ENCODE measurements around the gene SLAMF9. TPM values are rescaled to one million over a fixed set of nuclear protein-coding genes. Genes with fewer than 3 reads are reported as not detected.

The SLAMF9 gene
- total RNA-seq, 1 experiment from 2014 or later, result 0.36 TPM

- intact Hi-C loops (cut with micrococcal nuclease; ENCODE audit: unreplicated experiment), result no loop called here
Observed at GRCh38 chr1:159983681-159984080, 29.6 kb upstream of the SLAMF9 start.

GRCh38 chr1:159982280-159982679, 28.2 kb upstream of the SLAMF9 start:
- Mint-ChIP-seq H3K9me3 (ENCODE audit: unreplicated experiment) (no peaks in the 10 kb centered on the region), H3K36me3 (ENCODE audit: insufficient read depth, unreplicated experiment) (no peaks in the 10 kb centered on the region), H3K4me3 (ENCODE audit: unreplicated experiment) (no peak overlapping the region), H3K27me3 (ENCODE audit: insufficient read depth, unreplicated experiment) (no peaks in the 10 kb centered on the region), H3K4me1 (ENCODE audit: low read depth, unreplicated experiment) (peaks cover 10% of the 10 kb centered on the region), H3K27ac (ENCODE audit: unreplicated experiment) (no peak overlapping the region)
- Histone ChIP-seq H3K9me3 (no peaks in the 10 kb centered on the region), H3K27me3 (replicated peaks; ENCODE audit: control insufficient read depth, insufficient read depth, low read length) (no peaks in the 10 kb centered on the region), H3K4me1 (no peaks in the 10 kb centered on the region), H3K4me3 (ENCODE audit: low read depth, low read length) (no peak overlapping the region), H3K36me3 (ENCODE audit: control insufficient read depth, insufficient read depth, low read length) (no peaks in the 10 kb centered on the region)
- BruUV-seq (replicated peaks), result no TSS peak
- CTCF ChIA-PET, result no interaction called here
- TF ChIP-seq CTCF (IDR thresholded peaks at IDR 0.05; ENCODE audit: insufficient read depth in 1 of 2, low read depth in 1 of 2, low read length in 1 of 2, severe bottlenecking in 1 of 2, unreplicated experiment in 1 of 2), result no peak
- no peak for DNase-seq
- intact Hi-C loops (cut with micrococcal nuclease; ENCODE audit: unreplicated experiment), result no loop called here
- POLR2A ChIA-PET, result no interaction called here

More at GRCh38 chr1:159983681-159984080, 29.6 kb upstream of the SLAMF9 start:
- no peak overlapping the region for H3K4me3 Mint-ChIP-seq (ENCODE audit: unreplicated experiment)
- no peak for TF ChIP-seq CTCF (IDR thresholded peaks at IDR 0.05; ENCODE audit: insufficient read depth in 1 of 2, low read depth in 1 of 2, low read length in 1 of 2, severe bottlenecking in 1 of 2, unreplicated experiment in 1 of 2)
- H3K4me1 Mint-ChIP-seq (ENCODE audit: low read depth, unreplicated experiment), result peaks cover 10% of the 10 kb centered on the region
- no peaks in the 10 kb centered on the region for H3K9me3 ChIP-seq
- BruUV-seq (replicated peaks), result no TSS peak
- no peaks in the 10 kb centered on the region for H3K9me3 Mint-ChIP-seq (ENCODE audit: unreplicated experiment)
- CTCF ChIA-PET, result no interaction called here
- H3K36me3 ChIP-seq (ENCODE audit: control insufficient read depth, insufficient read depth, low read length), result no peaks in the 10 kb centered on the region
- H3K36me3 Mint-ChIP-seq (ENCODE audit: insufficient read depth, unreplicated experiment), result no peaks in the 10 kb centered on the region
- DNase-seq, result no peak
- no peaks in the 10 kb centered on the region for H3K27me3 ChIP-seq (replicated peaks; ENCODE audit: control insufficient read depth, insufficient read depth, low read length)
- POLR2A ChIA-PET, result no interaction called here
- H3K4me3 ChIP-seq (ENCODE audit: low read depth, low read length), result no peak overlapping the region
- H3K4me1 ChIP-seq, result no peaks in the 10 kb centered on the region
- no peak overlapping the region for H3K27ac Mint-ChIP-seq (ENCODE audit: unreplicated experiment)
- no peaks in the 10 kb centered on the region for H3K27me3 Mint-ChIP-seq (ENCODE audit: insufficient read depth, unreplicated experiment)

- no TSS peak for BruUV-seq (replicated peaks)
- intact Hi-C loops (cut with micrococcal nuclease; ENCODE audit: unreplicated experiment), result no loop called here
- no peak for DNase-seq
- Histone ChIP-seq H3K9me3 (no peaks in the 10 kb centered on the region), H3K27me3 (replicated peaks; ENCODE audit: control insufficient read depth, insufficient read depth, low read length) (no peaks in the 10 kb centered on the region), H3K4me3 (ENCODE audit: low read depth, low read length) (no peak overlapping the region), H3K4me1 (no peaks in the 10 kb centered on the region), H3K36me3 (ENCODE audit: control insufficient read depth, insufficient read depth, low read length) (no peaks in the 10 kb centered on the region)
- ChIA-PET POLR2A (no interaction called here), CTCF (no interaction called here)
- Mint-ChIP-seq H3K27ac (ENCODE audit: unreplicated experiment) (no peak overlapping the region), H3K4me1 (ENCODE audit: low read depth, unreplicated experiment) (peaks cover 10% of the 10 kb centered on the region), H3K27me3 (ENCODE audit: insufficient read depth, unreplicated experiment) (no peaks in the 10 kb centered on the region), H3K9me3 (ENCODE audit: unreplicated experiment) (no peaks in the 10 kb centered on the region), H3K36me3 (ENCODE audit: insufficient read depth, unreplicated experiment) (no peaks in the 10 kb centered on the region), H3K4me3 (ENCODE audit: unreplicated experiment) (no peak overlapping the region)
- TF ChIP-seq CTCF (IDR thresholded peaks at IDR 0.05; ENCODE audit: insufficient read depth in 1 of 2, low read depth in 1 of 2, low read length in 1 of 2, severe bottlenecking in 1 of 2, unreplicated experiment in 1 of 2), result no peak
Observed at GRCh38 chr1:159981351-159982055, 27.5 kb upstream of the SLAMF9 start.

Data from Caco-2 (cell line).